Measurements from ENCODE around the gene MB21D2. TPM values are rescaled to one million over a fixed set of nuclear protein-coding genes. Genes with fewer than 3 reads are reported as not detected.

Gene MB21D2
- total RNA-seq, 1 experiment from 2014 or later = 2.8 TPM

- Histone ChIP-seq H4K20me1 (ENCODE audit: insufficient read depth) (no peaks in the 10 kb centered on the region), H3K9me2 (ENCODE audit: insufficient read depth) (no peaks in the 10 kb centered on the region), H3K9ac (ENCODE audit: low read length) (no peak overlapping the region), H3K79me2 (ENCODE audit: insufficient read depth, low read length) (no peaks in the 10 kb centered on the region), H3K27ac (ENCODE audit: low read depth, low read length) (no peak overlapping the region), H3K9me3 (ENCODE audit: control insufficient read depth in 1 of 2, insufficient read depth in 1 of 2, low read depth in 1 of 2, low read length in 2 of 2) (no peaks in the 10 kb centered on the region), H3K4me2 (ENCODE audit: low read length) (no peak overlapping the region), H3K4me3 (replicated peaks in 1 of 2; ENCODE audit: low read depth in 1 of 2, low read length in 2 of 2) (no peak overlapping the region), H3K4me1 (ENCODE audit: control insufficient read depth in 1 of 2, insufficient read depth in 2 of 2, low read length in 2 of 2) (peaks cover 8 to 22% of the 10 kb centered on the region in 2 experiments; a peak in 3 of 4 replicates), H2AFZ (ENCODE audit: low read depth, low read length, poor library complexity, severe bottlenecking) (no peak overlapping the region), H3K36me3 (ENCODE audit: control insufficient read depth in 1 of 2, insufficient read depth in 2 of 2, low read length in 2 of 2) (no peaks in the 10 kb centered on the region), H3K27me3 (ENCODE audit: insufficient read depth, low read length) (no peaks in the 10 kb centered on the region)
- ChIA-PET POLR2A (interaction anchor here (1.2 kb wide), 1 partner anchor 225 kb away, joined by 3 read pairs; no protein-coding TSS in a partner anchor), RAD21 (ENCODE audit: low non-redundant PET in 1 of 2, low total read pairs in 2 of 2, uncharacterized antibody in 2 of 2, unreplicated experiment in 2 of 2) (interaction anchor here in 1 of 2 experiments (1.6 kb wide), 1 partner anchor 225 kb away, joined by 6 read pairs; no protein-coding TSS in a partner anchor), CTCF (interaction anchor here (1.2 to 2.8 kb wide), 2 partner anchors 225 to 314 kb away, joined by 3 to 22 read pairs; no protein-coding TSS in a partner anchor)
- ATAC-seq = no peak
- no peak for TF ChIP-seq ZBTB33 (IDR thresholded peaks at IDR 0.05; ENCODE audit: extremely low read depth, insufficient replicate concordance, low read length)
- no peak for TF ChIP-seq ATF3 (IDR thresholded peaks at IDR 0.05)
- no peak for TF ChIP-seq YY1 (IDR thresholded peaks at IDR 0.05; ENCODE audit: extremely low read depth, insufficient replicate concordance, low read depth, low read length)
- no peak for TF ChIP-seq EGR1 (IDR thresholded peaks at IDR 0.05; ENCODE audit: low read depth)
- TF ChIP-seq FOSL1 (IDR thresholded peaks at IDR 0.05; ENCODE audit: low read depth) = no peak
- peak; percentile 91 for TF ChIP-seq RAD21 (IDR thresholded peaks at IDR 0.05; ENCODE audit: low read depth)
- no peak for TF ChIP-seq ELF1 (IDR thresholded peaks at IDR 0.05; ENCODE audit: borderline replicate concordance, low read depth)
- TF ChIP-seq, protein P1, sequence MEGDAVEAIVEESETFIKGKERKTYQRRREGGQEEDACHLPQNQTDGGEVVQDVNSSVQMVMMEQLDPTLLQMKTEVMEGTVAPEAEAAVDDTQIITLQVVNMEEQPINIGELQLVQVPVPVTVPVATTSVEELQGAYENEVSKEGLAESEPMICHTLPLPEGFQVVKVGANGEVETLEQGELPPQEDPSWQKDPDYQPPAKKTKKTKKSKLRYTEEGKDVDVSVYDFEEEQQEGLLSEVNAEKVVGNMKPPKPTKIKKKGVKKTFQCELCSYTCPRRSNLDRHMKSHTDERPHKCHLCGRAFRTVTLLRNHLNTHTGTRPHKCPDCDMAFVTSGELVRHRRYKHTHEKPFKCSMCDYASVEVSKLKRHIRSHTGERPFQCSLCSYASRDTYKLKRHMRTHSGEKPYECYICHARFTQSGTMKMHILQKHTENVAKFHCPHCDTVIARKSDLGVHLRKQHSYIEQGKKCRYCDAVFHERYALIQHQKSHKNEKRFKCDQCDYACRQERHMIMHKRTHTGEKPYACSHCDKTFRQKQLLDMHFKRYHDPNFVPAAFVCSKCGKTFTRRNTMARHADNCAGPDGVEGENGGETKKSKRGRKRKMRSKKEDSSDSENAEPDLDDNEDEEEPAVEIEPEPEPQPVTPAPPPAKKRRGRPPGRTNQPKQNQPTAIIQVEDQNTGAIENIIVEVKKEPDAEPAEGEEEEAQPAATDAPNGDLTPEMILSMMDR (IDR thresholded peaks at IDR 0.05 in 2 of 3, conservative IDR thresholded peaks at IDR 0.05 in 1 of 3; ENCODE audit: borderline replicate concordance in 1 of 3, insufficient read depth in 1 of 3, low read depth in 2 of 3, low read length in 2 of 3) = peak; percentile 58 to 73 (median 70)
- TF ChIP-seq SRF (IDR thresholded peaks at IDR 0.05; ENCODE audit: low read depth) = no peak
- no TSS peak for BruUV-seq (replicated peaks)
- peak; percentile 33 for DNase-seq (ENCODE audit: low read depth, low spot score)
- intact Hi-C loops (cut with micrococcal nuclease) = loop anchor here (1.0 to 10.0 kb wide), 5 partner anchors 98 to 756 kb away; no protein-coding TSS in a partner anchor
These were observed 101.3 kb downstream of the MB21D2 start for GRCh38 chr3:192816351-192816750.

All from HCT116 (cell line).